Measurements from ENCODE around the gene SYNGR4.

GRCh38 chr19:48413879-48414587 lies 49.9 kb downstream of the SYNGR4 start:
- no peak for TF ChIP-seq POLR2AphosphoS5 (IDR thresholded peaks at IDR 0.05; ENCODE audit: low read depth, low read length)
- no peak for TF ChIP-seq POLR2A (IDR thresholded peaks at IDR 0.05; ENCODE audit: low read depth, low read length)

Data from GM12891 (cell line).